Neuronal stem cell (in vitro differentiated cells): Measurements from ENCODE around the gene DCLK3.
A peak's percentile ranks its signal among the peaks of the same experiment; 100 is the strongest.

Experiments
- DNase-seq: peaks from one replicate; pipeline ENCODE4 v3.0.0-alpha.2; 2013; ENCODE audit warnings: low spot score
- H2AFZ ChIP-seq: one replicate; pipeline ENCODE4 v1.6.1; 2013; ENCODE audit warnings: mild to moderate bottlenecking, low read length, inconsistent platforms
- H2AK5ac ChIP-seq: 2 replicates; pipeline ENCODE4 v1.6.1; 2013; ENCODE audit warnings: low read depth, mild to moderate bottlenecking, inconsistent platforms, low read length, moderate library complexity, mixed read lengths
- H2BK120ac ChIP-seq: 2 replicates; pipeline ENCODE4 v1.6.1; 2013; ENCODE audit warnings: low read depth, mild to moderate bottlenecking, inconsistent platforms, low read length, moderate library complexity, mixed read lengths
- H2BK12ac ChIP-seq: one replicate; pipeline ENCODE4 v1.6.1; 2013; ENCODE audit warnings: low read length, inconsistent platforms
- H2BK15ac ChIP-seq: 2 replicates; pipeline ENCODE4 v1.6.1; 2013; ENCODE audit warnings: mild to moderate bottlenecking, low read length, inconsistent platforms, mixed read lengths
- H2BK5ac ChIP-seq: one replicate; pipeline ENCODE4 v1.6.1; 2013; ENCODE audit warnings: inconsistent platforms, mild to moderate bottlenecking, low read length, moderate library complexity
- H3K14ac ChIP-seq: one replicate; pipeline ENCODE4 v1.6.1; 2013; ENCODE audit warnings: low read length, inconsistent platforms
- H3K18ac ChIP-seq: 2 replicates; pipeline ENCODE4 v1.6.1; 2013; ENCODE audit warnings: low read length, inconsistent platforms
- H3K23ac ChIP-seq: 2 replicates; pipeline ENCODE4 v1.6.1; 2013; ENCODE audit warnings: low read depth, mild to moderate bottlenecking, mixed read lengths, low read length, inconsistent platforms; ENCODE audit not compliant: poor library complexity
- H3K27ac ChIP-seq: replicated peaks from 3 replicates; pipeline ENCODE4 v1.5.1; 2013; ENCODE audit warnings: low read length, inconsistent platforms
- H3K27me3 ChIP-seq, 3 experiments: 2 replicates each; pipeline ENCODE4 v1.6.1; 2013; ENCODE audit warnings: low read length in 3 of 3, mild to moderate bottlenecking in 2 of 3, inconsistent platforms in 1 of 3, low read depth in 1 of 3, mixed read lengths in 1 of 3, moderate library complexity in 1 of 3; ENCODE audit not compliant: control insufficient read depth in 3 of 3, insufficient read depth in 3 of 3
- H3K36me3 ChIP-seq, 2 donors: replicated peaks in 1 of 2; 2 replicates each; pipeline ENCODE4 v1.6.1; 2013; ENCODE audit warnings: low read length in 2 of 2; ENCODE audit not compliant: control insufficient read depth in 2 of 2, insufficient read depth in 2 of 2
- H3K4ac ChIP-seq: 2 replicates; pipeline ENCODE4 v1.6.1; 2013; ENCODE audit warnings: inconsistent platforms, mild to moderate bottlenecking, low read length, moderate library complexity
- H3K4me1 ChIP-seq, 2 donors: 1 replicate in 1 of 2; 2 replicates in 1 of 2; pipeline ENCODE4 v1.6.1; 2013; ENCODE audit warnings: low read length in 2 of 2, low read depth in 1 of 2; ENCODE audit not compliant: control insufficient read depth in 2 of 2, insufficient read depth in 1 of 2
- H3K4me2 ChIP-seq: one replicate; pipeline ENCODE4 v1.6.1; 2013; ENCODE audit warnings: mild to moderate bottlenecking, low read length, inconsistent platforms; ENCODE audit not compliant: insufficient read depth, poor library complexity, severe bottlenecking
- H3K4me3 ChIP-seq, 2 donors: 2 replicates each; pipeline ENCODE4 v1.5.1; 2013; ENCODE audit warnings: low read length in 2 of 2, mild to moderate bottlenecking in 2 of 2, inconsistent platforms in 1 of 2, moderate library complexity in 1 of 2
- H3K79me1 ChIP-seq: one replicate; pipeline ENCODE4 v1.6.1; 2013; ENCODE audit warnings: low read depth, mild to moderate bottlenecking, inconsistent platforms, low read length, moderate library complexity
- H3K9ac ChIP-seq: one replicate; pipeline ENCODE4 v1.6.1; 2013; ENCODE audit warnings: mild to moderate bottlenecking, low read depth, low read length, inconsistent platforms; ENCODE audit not compliant: poor library complexity
- H3K9me3 ChIP-seq, 2 donors: replicated peaks in 1 of 2; 2 replicates each; pipeline versions ENCODE3 to v1.6.1; 2013; ENCODE audit warnings: low read length in 2 of 2, mild to moderate bottlenecking in 2 of 2, inconsistent platforms in 1 of 2, low read depth in 1 of 2, mixed read lengths in 1 of 2, moderate library complexity in 1 of 2; ENCODE audit not compliant: control insufficient read depth in 2 of 2, insufficient read depth in 1 of 2
- H4K8ac ChIP-seq: one replicate; pipeline ENCODE4 v1.6.1; 2013; ENCODE audit warnings: low read depth, mild to moderate bottlenecking, inconsistent platforms, low read length, moderate library complexity
- H4K91ac ChIP-seq: one replicate; pipeline ENCODE4 v1.6.1; 2013; ENCODE audit warnings: low read length, low read depth, mild to moderate bottlenecking, inconsistent platforms; ENCODE audit not compliant: poor library complexity
- WGBS, 2 donors: extraction: QIAGEN DNeasy Blood & Tissue Kit; methylation state at CpG; one replicate each; pipeline ENCODE4 v1.1.7; 2013; ENCODE audit warnings: missing lambda C conversion rate in 2 of 2, mixed read lengths in 1 of 2; ENCODE audit not compliant: insufficient read length in 2 of 2, insufficient replicate concordance in 1 of 2; ENCODE audit errors: extremely low coverage in 2 of 2; 5-methylcytosine and 5-hydroxymethylcytosine counted together

DCLK3 gene

GRCh38 chr3:36695113-36695768, 69.1 kb downstream of the DCLK3 start:
- H2AK5ac ChIP-seq, result no peak overlapping the region
- peaks cover 0 to 10% of the 10 kb centered on the region in 2 donors for H3K9me3 ChIP-seq
- H3K23ac ChIP-seq, result no peak overlapping the region
- H3K4me1 ChIP-seq, result no peaks in the 10 kb centered on the region
- H3K4ac ChIP-seq, result no peak overlapping the region
- no peak overlapping the region for H2BK5ac ChIP-seq
- H3K4me2 ChIP-seq, result no peak overlapping the region
- H3K14ac ChIP-seq, result no peak overlapping the region
- H3K4me3 ChIP-seq, result no peak overlapping the region
- no peak overlapping the region for H2AFZ ChIP-seq
- no peaks in the 10 kb centered on the region for H3K27me3 ChIP-seq
- H3K27ac ChIP-seq, result no peak overlapping the region
- H3K18ac ChIP-seq, result no peak overlapping the region
- no peak for DNase-seq
- no peaks in the 10 kb centered on the region for H3K36me3 ChIP-seq
- no peak overlapping the region for H2BK15ac ChIP-seq
- H2BK12ac ChIP-seq, result no peak overlapping the region
- H3K9ac ChIP-seq, result no peak overlapping the region
- WGBS, 2 donors, result no CpG with 5 or more reads among the region's 3 CpGs
- no peak overlapping the region for H2BK120ac ChIP-seq
- no peak overlapping the region for H4K91ac ChIP-seq
- H3K79me1 ChIP-seq, result no peaks in the 10 kb centered on the region
- no peak overlapping the region for H4K8ac ChIP-seq

- Histone ChIP-seq H2AFZ (no peak overlapping the region), H3K23ac (no peak overlapping the region), H3K4me1 (peaks cover 0 to 5% of the 10 kb centered on the region in 2 donors), H2BK12ac (no peak overlapping the region), H3K4ac (no peak overlapping the region), H3K27ac (no peak overlapping the region), H2BK5ac (no peak overlapping the region), H2BK15ac (no peak overlapping the region), H2BK120ac (no peak overlapping the region), H3K36me3 (no peaks in the 10 kb centered on the region), H3K9ac (no peak overlapping the region), H3K4me2 (no peak overlapping the region), H4K8ac (no peak overlapping the region), H3K14ac (no peak overlapping the region), H3K4me3 (no peak overlapping the region), H3K18ac (no peak overlapping the region), H2AK5ac (no peak overlapping the region), H3K79me1 (no peaks in the 10 kb centered on the region), H3K27me3 (no peaks in the 10 kb centered on the region), H3K9me3 (peaks cover 0 to 10% of the 10 kb centered on the region in 2 donors), H4K91ac (no peak overlapping the region)
- DNase-seq, result no peak
- no CpG with 5 or more reads among the region's 4 CpGs for WGBS, 2 donors
Measured at GRCh38 chr3:36693670-36694069, 70.7 kb downstream of the DCLK3 start.

DNA sequence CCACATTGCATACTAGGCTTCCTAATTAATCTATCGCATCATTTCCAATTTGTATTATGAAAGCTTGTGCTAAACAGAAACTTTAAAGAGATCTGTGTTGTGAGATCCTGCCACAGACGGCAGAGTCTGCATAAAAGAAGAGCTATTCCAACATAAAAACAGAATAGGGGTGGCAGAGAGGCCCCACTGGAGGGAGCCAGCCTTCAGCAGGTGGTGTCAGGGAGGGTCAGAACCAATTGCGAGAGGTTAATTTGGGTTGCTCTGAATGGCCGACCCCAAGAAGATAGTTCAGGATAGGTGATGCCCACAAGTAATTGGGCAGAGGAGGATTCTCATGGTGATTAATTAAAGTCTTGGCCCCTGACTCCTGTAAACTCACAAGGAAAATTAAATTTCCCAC, 74.8 kb downstream of the DCLK3 start:
- Histone ChIP-seq H3K18ac (no peak overlapping the region), H3K36me3 (no peaks in the 10 kb centered on the region), H3K4me2 (no peak overlapping the region), H4K91ac (no peak overlapping the region), H2AK5ac (no peak overlapping the region), H2AFZ (no peak overlapping the region), H2BK12ac (no peak overlapping the region), H2BK15ac (no peak overlapping the region), H3K4me3 (no peak overlapping the region), H2BK5ac (no peak overlapping the region), H3K27ac (no peak overlapping the region), H3K4me1 (peaks cover 0 to 5% of the 10 kb centered on the region in 2 donors), H4K8ac (no peak overlapping the region), H3K9me3 (peaks cover 0 to 12% of the 10 kb centered on the region in 2 donors), H3K9ac (no peak overlapping the region), H2BK120ac (no peak overlapping the region), H3K79me1 (no peaks in the 10 kb centered on the region), H3K4ac (no peak overlapping the region), H3K23ac (no peak overlapping the region), H3K14ac (no peak overlapping the region), H3K27me3 (no peaks in the 10 kb centered on the region)
- no CpG with 5 or more reads among the region's 4 CpGs for WGBS, 2 donors
- no peak for DNase-seq

DNA sequence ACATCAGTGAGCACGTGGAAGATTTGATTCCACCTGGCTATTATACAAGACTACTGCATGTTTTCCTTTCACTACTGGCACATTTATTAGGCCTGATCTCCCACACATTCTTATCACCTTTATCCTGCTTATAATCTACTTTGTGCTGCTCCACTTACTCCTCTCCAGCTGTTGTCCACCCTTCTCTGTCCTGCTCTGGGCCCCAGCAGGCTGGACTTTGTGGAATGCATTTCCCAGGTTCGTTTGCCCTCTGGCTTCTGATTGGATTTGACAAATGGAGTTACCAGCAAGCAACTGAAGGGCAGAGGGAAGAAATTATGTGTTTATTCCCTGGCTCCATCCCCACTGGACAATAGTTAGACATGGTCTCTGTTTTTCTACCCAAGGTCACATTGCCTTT, 75.5 kb downstream of the DCLK3 start:
- Histone ChIP-seq H2BK15ac (no peak overlapping the region), H4K8ac (no peak overlapping the region), H3K36me3 (no peaks in the 10 kb centered on the region), H3K23ac (no peak overlapping the region), H2BK120ac (no peak overlapping the region), H3K79me1 (no peaks in the 10 kb centered on the region), H2AFZ (no peak overlapping the region), H2BK12ac (no peak overlapping the region), H3K18ac (no peak overlapping the region), H3K14ac (no peak overlapping the region), H3K27ac (peak overlapping the region; percentile 34), H3K9me3 (peaks cover 0 to 10% of the 10 kb centered on the region in 2 donors), H2BK5ac (no peak overlapping the region), H3K4me3 (no peak overlapping the region), H2AK5ac (no peak overlapping the region), H3K9ac (no peak overlapping the region), H3K4me2 (no peak overlapping the region), H4K91ac (no peak overlapping the region), H3K4ac (no peak overlapping the region), H3K4me1 (peaks cover 0 to 5% of the 10 kb centered on the region in 2 donors), H3K27me3 (no peaks in the 10 kb centered on the region)
- no CpG with 5 or more reads among the region's 2 CpGs for WGBS, 2 donors
- peak; percentile 14 for DNase-seq
